Measurements from ENCODE around the gene PGLYRP3.
"Not testable (repeated sequence)": the region's sequence is repeated elsewhere in the genome, so short reads cannot be mapped to it uniquely, and the experiment has no call there.

PGLYRP3 gene

DNA sequence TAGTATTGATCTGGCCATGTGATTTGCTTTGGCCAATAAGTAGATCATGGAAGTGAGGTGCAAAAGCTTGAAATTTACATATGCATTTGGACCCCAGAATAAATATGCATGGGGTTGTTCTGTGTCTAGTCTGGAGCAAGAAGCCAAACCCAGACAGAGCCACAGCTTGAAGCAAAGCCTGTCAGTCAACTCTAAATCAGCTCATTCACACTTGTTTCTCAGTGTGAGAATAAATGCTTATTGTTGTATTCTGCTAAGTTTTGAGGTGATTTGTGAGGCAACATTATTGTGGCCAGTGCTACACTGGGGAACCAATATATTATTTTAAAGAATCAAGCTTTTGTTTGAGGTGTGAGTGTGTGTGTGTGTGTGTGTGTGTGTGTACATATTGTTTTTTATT lies 12.2 kb upstream of the PGLYRP3 start:
- no peak overlapping the region for H3K4me3 ChIP-seq (ENCODE audit: low read length)
- no peak for DNase-seq (ENCODE audit: low read depth, low spot score)

DNA sequence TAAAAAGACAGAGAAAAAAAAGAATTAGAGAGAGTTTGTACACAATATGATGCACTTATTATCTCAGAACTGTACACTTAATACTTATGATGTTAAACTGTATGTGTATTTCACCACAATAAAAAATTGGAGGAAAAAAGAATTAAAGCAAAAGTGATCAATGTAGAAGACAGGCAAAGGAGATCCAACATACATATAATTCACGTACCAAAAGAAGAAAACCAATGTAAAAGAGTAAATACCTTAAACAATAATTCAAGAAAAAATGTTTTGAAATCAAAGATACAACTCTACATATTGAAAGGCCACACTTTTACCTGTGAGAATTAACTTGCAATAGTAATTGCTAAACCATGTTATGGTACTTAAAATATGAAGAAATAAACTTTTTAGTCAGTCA lies 9.8 kb upstream of the PGLYRP3 start:
- DNase-seq (ENCODE audit: low read depth, low spot score): no peak
- no peak overlapping the region for H3K4me3 ChIP-seq (ENCODE audit: low read length)

DNA sequence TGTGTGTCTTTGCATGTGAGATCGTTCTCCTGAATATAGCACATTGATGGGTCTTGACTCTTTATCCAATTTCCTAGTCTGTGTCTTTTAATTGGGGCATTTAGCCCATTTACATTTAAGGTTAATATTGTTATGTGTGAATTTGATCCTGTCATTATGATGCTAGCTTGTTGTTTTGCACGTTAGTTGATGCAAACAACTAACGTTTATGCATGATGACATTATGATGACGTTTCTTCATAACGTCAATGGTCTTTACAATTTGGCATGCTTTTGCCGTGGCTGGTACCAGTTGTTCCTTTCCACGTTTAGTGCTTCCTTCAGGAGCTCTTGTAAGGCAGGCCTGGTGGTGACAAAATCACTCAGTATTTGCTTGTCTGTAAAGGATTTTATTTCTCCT lies 5.4 kb upstream of the PGLYRP3 start:
- DNase-seq (ENCODE audit: low read depth, low spot score); H3K4me3 ChIP-seq (ENCODE audit: low read length): not testable (repeated sequence)

DNA sequence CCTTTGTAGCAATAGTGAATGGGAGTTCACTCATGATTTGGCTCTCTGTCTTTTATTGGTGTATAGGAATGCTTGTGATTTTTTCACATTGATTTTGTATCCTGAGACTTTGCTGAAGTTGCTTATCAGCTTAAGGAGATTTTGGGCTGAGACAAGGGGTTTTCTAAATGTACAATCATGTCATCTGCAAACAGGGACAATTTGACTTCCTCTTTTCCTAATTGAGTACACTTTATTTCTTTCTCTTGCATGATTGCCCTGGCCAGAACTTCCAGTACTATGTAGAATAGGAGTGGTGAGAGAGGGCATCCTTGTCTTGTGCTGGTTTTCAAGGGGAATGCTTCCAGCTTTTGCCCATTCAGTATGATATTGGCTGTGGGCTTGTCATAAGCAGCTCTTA lies 3.3 kb upstream of the PGLYRP3 start:
- H3K4me3 ChIP-seq (ENCODE audit: low read length); DNase-seq (ENCODE audit: low read depth, low spot score): not testable (repeated sequence)

GRCh38 chr1:153314388-153314787 lies 1.6 kb upstream of the PGLYRP3 start:
- not testable (repeated sequence) for H3K4me3 ChIP-seq (ENCODE audit: low read length); DNase-seq (ENCODE audit: low read depth, low spot score)

- no peak for DNase-seq (ENCODE audit: low read depth, low spot score)
- H3K4me3 ChIP-seq (ENCODE audit: low read length): no peak overlapping the region
Measured at GRCh38 chr1:153313288-153313687, 536 bp upstream of the PGLYRP3 start.

GRCh38 chr1:153310526-153310925 lies 2.2 kb downstream of the PGLYRP3 start:
- H3K4me3 ChIP-seq (ENCODE audit: low read length): no peak overlapping the region
- DNase-seq (ENCODE audit: low read depth, low spot score): no peak

- no peak for DNase-seq (ENCODE audit: low read depth, low spot score)
- H3K4me3 ChIP-seq (ENCODE audit: low read length): no peak overlapping the region
Measured at GRCh38 chr1:153309441-153309840, 3.3 kb downstream of the PGLYRP3 start.

DNA sequence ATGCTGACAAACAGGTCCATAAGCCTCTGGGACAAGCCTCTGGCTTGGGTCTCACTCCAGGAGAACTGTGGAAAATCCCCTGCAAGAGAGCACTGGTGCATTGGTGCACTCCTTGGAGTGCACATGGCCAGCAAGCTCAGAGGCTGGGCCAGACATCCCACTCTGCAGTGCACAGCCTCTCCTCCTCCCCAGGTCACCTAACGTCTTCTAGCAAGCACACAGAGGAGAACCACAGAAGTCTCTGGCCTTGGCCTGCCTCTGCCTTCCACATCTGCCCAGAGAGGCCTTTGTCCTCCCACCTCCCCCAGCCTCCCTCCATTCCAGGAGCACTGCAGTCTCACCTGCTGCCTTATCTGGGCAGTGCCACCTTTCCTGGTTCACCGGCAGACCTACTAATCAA lies 4.2 kb downstream of the PGLYRP3 start:
- no peak overlapping the region for H3K4me3 ChIP-seq (ENCODE audit: low read length)
- DNase-seq (ENCODE audit: low read depth, low spot score): no peak

DNA sequence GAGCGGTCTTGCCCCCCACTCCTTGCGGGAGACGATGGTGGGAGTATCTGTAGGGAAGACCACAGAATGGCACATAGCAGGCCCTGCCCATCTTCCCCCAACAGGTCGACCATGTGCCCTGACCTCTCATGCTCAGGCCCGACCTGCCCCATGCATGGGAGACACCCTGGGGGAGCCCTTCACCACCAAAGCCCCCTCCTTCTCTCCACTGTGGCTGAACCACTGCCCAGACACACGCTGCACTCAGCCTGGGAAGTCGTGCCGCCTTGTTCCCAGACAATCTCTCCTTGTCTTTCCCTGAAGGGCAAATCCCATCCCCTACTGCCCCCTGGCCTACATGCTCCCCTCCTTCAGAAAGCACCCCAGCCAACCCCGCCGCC lies 5.5 kb downstream of the PGLYRP3 start:
- no peak overlapping the region for H3K4me3 ChIP-seq (ENCODE audit: low read length)
- no peak for DNase-seq (ENCODE audit: low read depth, low spot score)

- DNase-seq (ENCODE audit: low read depth, low spot score): no peak
Measured at GRCh38 chr1:153306303-153307220, 6.2 kb downstream of the PGLYRP3 start.

DNA sequence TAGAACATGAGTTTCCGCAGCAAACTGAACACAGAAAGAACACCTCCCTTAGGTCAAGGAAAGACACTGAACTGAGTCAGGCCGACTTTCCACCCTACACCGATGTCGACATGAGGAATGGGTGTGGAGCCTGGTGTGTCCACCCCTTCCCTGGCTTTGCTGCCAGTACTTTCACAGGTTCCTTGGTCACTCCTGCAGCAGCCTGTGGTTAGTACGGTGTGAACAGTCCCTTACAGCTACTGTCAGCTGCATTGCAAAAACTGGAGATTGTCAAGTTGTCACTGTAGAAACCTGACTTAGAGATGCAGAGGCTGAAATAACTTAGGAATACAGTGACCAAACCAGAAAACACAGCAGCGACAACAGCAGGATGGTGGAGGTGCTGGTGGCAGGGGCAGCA lies 7.1 kb downstream of the PGLYRP3 start:
- H3K4me3 ChIP-seq (ENCODE audit: low read length): no peak overlapping the region
- no peak for DNase-seq (ENCODE audit: low read depth, low spot score)

More at GRCh38 chr1:153306303-153307220, 6.2 kb downstream of the PGLYRP3 start:
- no peak overlapping the region for H3K4me3 ChIP-seq (ENCODE audit: low read length)

DNA sequence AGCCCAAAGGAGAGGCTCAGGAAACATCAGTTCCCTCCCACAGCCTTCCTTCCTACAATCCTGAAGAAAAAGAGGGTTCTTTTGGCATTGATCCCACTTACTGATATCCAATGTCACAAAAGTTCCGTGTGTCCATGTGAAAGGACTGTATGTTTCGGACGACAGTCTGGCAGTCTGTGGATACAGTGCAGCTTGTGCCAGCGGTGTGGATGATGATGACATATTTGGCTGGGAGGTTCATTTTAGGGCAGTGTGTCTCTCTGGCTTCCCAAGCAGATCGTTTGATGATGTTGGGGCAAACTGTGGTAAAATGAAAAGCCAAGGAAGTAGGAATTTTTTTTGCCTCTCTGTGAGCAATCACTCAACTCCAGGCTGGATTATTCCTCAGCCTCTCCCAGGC lies 10.4 kb downstream of the PGLYRP3 start:
- no peak overlapping the region for H3K4me3 ChIP-seq (ENCODE audit: low read length)
- DNase-seq (ENCODE audit: low read depth, low spot score): no peak

DNA sequence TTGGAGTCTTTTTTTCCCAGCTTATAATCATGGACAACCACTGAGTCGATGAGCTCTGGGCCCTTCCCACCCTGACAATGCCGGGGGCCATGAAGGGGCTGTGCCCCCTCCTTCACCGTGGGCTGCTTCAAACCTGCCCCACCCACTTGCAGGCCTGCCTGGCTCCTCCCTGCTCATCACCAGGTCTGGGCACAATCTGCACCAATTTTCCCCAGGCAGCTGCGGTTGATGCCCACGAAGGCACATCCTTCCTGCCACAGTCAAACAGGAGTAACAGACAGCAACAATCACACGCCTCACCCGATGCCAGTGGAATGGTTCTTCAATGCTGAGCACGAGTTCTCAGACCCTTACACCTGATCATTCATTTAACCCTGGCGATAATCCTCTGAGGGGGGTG lies 18.9 kb downstream of the PGLYRP3 start:
- H3K4me3 ChIP-seq (ENCODE audit: low read length): peak overlapping the region; percentile 18
- peak; percentile 94 for DNase-seq (ENCODE audit: low read depth, low spot score)

DNA sequence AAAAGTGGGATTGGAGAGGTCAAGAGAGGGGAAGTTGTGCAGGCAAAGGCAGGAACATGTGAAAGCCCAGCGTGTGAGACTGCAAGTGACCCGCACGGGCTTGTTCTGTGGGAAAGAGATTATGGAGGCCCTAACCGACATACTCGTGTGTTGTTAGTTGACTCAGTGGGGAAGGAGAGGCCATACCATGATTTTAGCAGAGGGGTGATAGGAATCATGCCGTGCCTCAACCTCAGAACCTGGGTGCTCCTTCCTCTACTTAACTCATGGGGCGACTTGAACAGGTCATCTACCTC lies 19.3 kb downstream of the PGLYRP3 start:
- no peak overlapping the region; the same call in 1 of the 2 replicates for H3K4me3 ChIP-seq (ENCODE audit: low read length)
- DNase-seq (ENCODE audit: low read depth, low spot score): no peak

DNA sequence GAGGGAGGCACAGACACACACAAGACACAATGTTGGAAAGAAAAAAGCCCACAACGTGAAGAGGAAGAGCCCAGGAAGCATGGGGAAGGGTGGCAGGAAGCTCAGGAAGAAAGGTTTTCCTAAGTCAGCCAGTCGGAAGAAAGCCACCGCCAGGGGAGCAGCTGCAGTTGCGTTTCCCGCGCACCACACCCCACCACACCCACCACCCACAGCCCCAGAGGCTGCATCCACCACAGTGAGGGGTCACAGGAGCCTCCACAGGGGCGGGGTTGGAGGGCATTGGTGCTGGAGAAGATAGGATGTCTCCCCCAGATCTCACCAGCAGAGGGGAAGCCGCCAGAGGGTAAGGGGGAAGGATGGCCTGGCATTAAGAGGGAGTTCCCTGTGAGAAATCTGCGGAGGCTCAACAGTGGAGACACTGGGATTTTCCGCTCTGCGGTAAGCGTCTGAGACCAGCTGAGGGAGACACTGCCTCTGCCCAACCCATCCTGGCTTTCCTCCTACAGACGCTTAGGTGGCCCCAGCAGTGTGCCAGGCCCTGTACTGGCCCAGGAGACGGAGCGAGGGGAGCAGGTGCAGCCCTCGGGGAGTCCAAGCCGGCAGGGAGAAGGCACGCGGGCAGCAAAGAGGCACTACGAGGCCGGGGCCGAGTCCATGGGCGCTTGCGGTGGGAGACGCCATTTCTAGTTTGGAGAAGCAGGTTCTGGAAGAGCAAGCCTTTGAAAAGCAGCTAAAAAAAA lies 19.8 kb downstream of the PGLYRP3 start:
- peak; percentile 58 for DNase-seq (ENCODE audit: low read depth, low spot score)
- peak overlapping the region; percentile 5; the same call in 1 of the 2 replicates for H3K4me3 ChIP-seq (ENCODE audit: low read length)

GRCh38 chr1:153292185-153292584 lies 20.6 kb downstream of the PGLYRP3 start:
- H3K4me3 ChIP-seq (ENCODE audit: low read length): no peak overlapping the region
- no peak for DNase-seq (ENCODE audit: low read depth, low spot score)

- DNase-seq (ENCODE audit: low read depth, low spot score): no peak
- H3K4me3 ChIP-seq (ENCODE audit: low read length): no peak overlapping the region
Measured at GRCh38 chr1:153291514-153291913, 21.2 kb downstream of the PGLYRP3 start.

DNA sequence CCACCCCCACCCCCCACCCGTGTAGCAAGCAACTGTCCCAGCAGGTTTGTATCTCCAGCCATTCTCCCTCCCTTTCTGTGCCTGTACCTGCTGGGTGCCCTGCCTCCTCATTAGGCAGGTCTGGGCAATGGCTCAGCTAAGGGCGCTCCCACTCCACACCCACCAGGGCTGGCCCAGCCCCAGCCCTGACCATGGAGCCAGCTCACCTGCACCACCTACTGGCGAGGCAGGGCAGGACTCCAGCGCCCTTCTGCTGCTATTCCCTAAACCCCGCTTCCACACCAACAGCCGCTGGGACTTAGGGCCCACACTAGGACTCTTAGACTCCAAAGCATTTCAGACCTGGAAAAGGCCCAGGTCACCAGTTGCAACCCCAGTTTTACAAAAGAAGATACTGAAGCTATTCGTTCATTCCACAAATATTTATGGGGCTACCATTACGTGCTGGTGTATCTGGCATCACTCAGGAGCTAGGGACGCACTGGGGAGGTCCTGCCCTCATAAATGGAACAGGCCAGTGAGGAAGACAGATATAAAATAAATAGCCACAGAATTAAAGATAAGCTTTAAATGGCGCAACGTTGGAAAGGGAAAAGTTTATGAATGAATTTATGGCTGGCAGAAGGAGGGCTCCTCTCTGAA lies 24.0 kb downstream of the PGLYRP3 start:
- no peak for DNase-seq (ENCODE audit: low read depth, low spot score)
- no peak overlapping the region for H3K4me3 ChIP-seq (ENCODE audit: low read length)

- H3K4me3 ChIP-seq (ENCODE audit: low read length): no peak overlapping the region
- DNase-seq (ENCODE audit: low read depth, low spot score): peak; percentile 50
Measured at GRCh38 chr1:153277852-153278251, 34.9 kb downstream of the PGLYRP3 start.

Data from Jurkat, Clone E6-1 (cell line).